HCT116 (cell line): Measurements from ENCODE around the gene ADGRA3. TPM values are rescaled to one million over a fixed set of nuclear protein-coding genes. Genes with fewer than 3 reads are reported as not detected.

ENCODE experiments used
- ATAC-seq: fragments of 200-7000 bp; cut with Tn5 transposase; 2 replicates; pipeline ENCODE4 v1.9.1; 2020; ENCODE audit warnings: mild to moderate bottlenecking, moderate library complexity
- BruUV-seq: library from RNA; stranded (reverse); fragments of 400-500 nt; replicated peaks from 2 replicates; lab custom pipeline; 2021; lab: Mats Ljungman, UMichigan
- CTCF ChIA-PET: fragments of 300-600 bp; sonication (Branson Sonifier 250); formaldehyde crosslinking; loops from one replicate; lab custom pipeline; 2021; ENCODE audit warnings: antibody characterized with exemption; lab: Charles Lee
- POLR2A ChIA-PET: fragments of 300-600, 350-600 bp; sonication (Branson Sonifier 250); formaldehyde crosslinking; loops from one replicate; lab custom pipeline; 2021; ENCODE audit warnings: antibody characterized with exemption; lab: Charles Lee
- RAD21 ChIA-PET, 2 experiments: fragments of 300-600 bp; sonication (Branson Sonifier 250); formaldehyde crosslinking; loops; one replicate each; lab custom pipeline; 2023; ENCODE audit warnings: low total read pairs in 2 of 2; ENCODE audit not compliant: uncharacterized antibody in 2 of 2, unreplicated experiment in 2 of 2, low non-redundant PET in 1 of 2; lab: Charles Lee
- DNase-seq: peaks from one replicate; pipeline ENCODE4 v3.0.0-alpha.2; 2010; ENCODE audit warnings: low read depth, low spot score
- H2AFZ ChIP-seq: fragments of 200-600 bp; shearing (Covaris generic), sonication (generic); 2 replicates; pipeline ENCODE4 v1.6.1; 2017; ENCODE audit warnings: low read depth, mixed run types, mixed read lengths, antibody characterized with exemption, low read length; ENCODE audit not compliant: poor library complexity, severe bottlenecking
- H3K27ac ChIP-seq: 2 replicates; pipeline ENCODE4 v1.5.1; 2012; ENCODE audit warnings: low read depth, low read length
- H3K27me3 ChIP-seq: fragments of 200-600 bp; sonication (generic); 2 replicates; pipeline ENCODE4 v1.6.1; 2016; ENCODE audit warnings: mixed run types, low read length, mixed read lengths; ENCODE audit not compliant: insufficient read depth
- H3K36me3 ChIP-seq, 2 experiments: fragments of 200-500 bp in 1 of 2; fragments of 200-600 bp in 1 of 2; sonication (Bioruptor generic) in 1 of 2; sonication (generic) in 1 of 2; 2 replicates each; pipeline versions ENCODE4 v1.5.1 to v1.6.1; 2014 to 2016; ENCODE audit warnings: low read length in 2 of 2, inconsistent platforms in 1 of 2, mixed read lengths in 1 of 2, mixed run types in 1 of 2; ENCODE audit not compliant: insufficient read depth in 2 of 2, control insufficient read depth in 1 of 2
- H3K4me1 ChIP-seq, 2 experiments: fragments of 200-600 bp in 1 of 2; sonication (generic) in 1 of 2; 2 replicates each; pipeline versions ENCODE4 v1.5.1 to v1.6.1; 2012 to 2017; ENCODE audit warnings: low read length in 2 of 2, inconsistent platforms in 1 of 2, mild to moderate bottlenecking in 1 of 2, mixed read lengths in 1 of 2, mixed run types in 1 of 2, moderate library complexity in 1 of 2; ENCODE audit not compliant: insufficient read depth in 2 of 2, control insufficient read depth in 1 of 2
- H3K4me2 ChIP-seq: fragments of 200-600 bp; sonication (generic); 2 replicates; pipeline ENCODE4 v1.6.1; 2017; ENCODE audit warnings: mixed run types, low read length, mixed read lengths
- H3K4me3 ChIP-seq, 2 experiments: fragments of 200-600 bp in 1 of 2; sonication (generic) in 1 of 2; replicated peaks in 1 of 2; 2 replicates each; pipeline ENCODE4 v1.5.1; 2011 to 2016; ENCODE audit warnings: low read length in 2 of 2, control low read depth in 1 of 2, low read depth in 1 of 2, mild to moderate bottlenecking in 1 of 2, mixed read lengths in 1 of 2, mixed run types in 1 of 2
- H3K79me2 ChIP-seq: fragments of 200-600 bp; sonication (generic); 2 replicates; pipeline ENCODE4 v1.6.1; 2017; ENCODE audit warnings: mild to moderate bottlenecking, mixed run types, low read length, moderate library complexity, mixed read lengths; ENCODE audit not compliant: insufficient read depth
- H3K9ac ChIP-seq: fragments of 200-600 bp; sonication (generic); 2 replicates; pipeline ENCODE4 v1.6.1; 2016; ENCODE audit warnings: low read length, mixed read lengths
- H3K9me2 ChIP-seq: fragments of 200-600 bp; sonication (generic), shearing (Covaris generic); 2 replicates; pipeline ENCODE4 v1.6.1; 2017; ENCODE audit warnings: mixed run types, mild to moderate bottlenecking, moderate library complexity; ENCODE audit not compliant: insufficient read depth
- H3K9me3 ChIP-seq, 2 experiments: fragments of 200-500 bp in 1 of 2; fragments of 200-600 bp in 1 of 2; sonication (Bioruptor generic) in 1 of 2; sonication (generic) in 1 of 2; 2 replicates each; pipeline ENCODE4 v1.6.1; 2014 to 2017; ENCODE audit warnings: low read length in 2 of 2, mixed read lengths in 2 of 2, inconsistent platforms in 1 of 2, low read depth in 1 of 2, mild to moderate bottlenecking in 1 of 2, mixed run types in 1 of 2, moderate library complexity in 1 of 2; ENCODE audit not compliant: control insufficient read depth in 1 of 2, insufficient read depth in 1 of 2
- H4K20me1 ChIP-seq: fragments of 200-600 bp; sonication (generic), shearing (Covaris generic); 2 replicates; pipeline ENCODE4 v1.6.1; 2017; ENCODE audit warnings: mixed run types, mild to moderate bottlenecking, moderate library complexity; ENCODE audit not compliant: insufficient read depth
- ATF3 ChIP-seq: IDR thresholded peaks from 2 replicates; pipeline ENCODE4 v1.6.1; 2012
- CBX3 ChIP-seq: IDR thresholded peaks from 2 replicates; pipeline ENCODE4 v1.6.1; 2012; ENCODE audit warnings: low read depth
- CEBPB ChIP-seq: IDR thresholded peaks from 2 replicates; pipeline ENCODE4 v1.6.1; 2012; ENCODE audit warnings: low read depth
- CTCF ChIP-seq, 3 experiments: fragments of 200-600 bp in 1 of 3; sonication (generic) in 1 of 3; IDR thresholded peaks in 2 of 3; conservative IDR thresholded peaks in 1 of 3; 2 replicates each; pipeline ENCODE4 v1.5.1; 2012 to 2017; ENCODE audit warnings: low read depth in 2 of 3, low read length in 2 of 3, antibody characterized with exemption in 1 of 3, borderline replicate concordance in 1 of 3, control low read depth in 1 of 3, mild to moderate bottlenecking in 1 of 3, mixed read lengths in 1 of 3, mixed run types in 1 of 3, moderate library complexity in 1 of 3; ENCODE audit not compliant: insufficient read depth in 1 of 3
- EGR1 ChIP-seq: IDR thresholded peaks from 2 replicates; pipeline ENCODE4 v1.6.1; 2012; ENCODE audit warnings: low read depth
- ELF1 ChIP-seq: IDR thresholded peaks from 2 replicates; pipeline ENCODE4 v1.6.1; 2012; ENCODE audit warnings: low read depth, borderline replicate concordance
- EZH2 ChIP-seq: fragments of 200-600 bp; sonication (generic); IDR thresholded peaks from 2 replicates; pipeline ENCODE4 v1.6.1; 2017; ENCODE audit warnings: antibody characterized with exemption, mixed run types
- EZH2phosphoT487 ChIP-seq: fragments of 200-600 bp; IDR thresholded peaks from 2 replicates; pipeline ENCODE4 v1.6.1; 2018; ENCODE audit warnings: antibody characterized with exemption, borderline replicate concordance
- FOSL1 ChIP-seq: IDR thresholded peaks from 2 replicates; pipeline ENCODE4 v1.6.1; 2012; ENCODE audit warnings: low read depth
- MAX ChIP-seq: IDR thresholded peaks from 2 replicates; pipeline ENCODE4 v1.6.1; 2012
- POLR2A ChIP-seq: IDR thresholded peaks from 2 replicates; pipeline ENCODE4 v1.7.0; 2011; ENCODE audit warnings: borderline replicate concordance; ENCODE audit not compliant: insufficient read depth, insufficient read length; ENCODE audit errors: extremely low read depth
- RAD21 ChIP-seq: IDR thresholded peaks from 2 replicates; pipeline ENCODE4 v1.6.1; 2012; ENCODE audit warnings: low read depth, mild to moderate bottlenecking
- REST ChIP-seq: IDR thresholded peaks from 2 replicates; pipeline ENCODE4 v1.6.1; 2012; ENCODE audit warnings: low read depth
- SP1 ChIP-seq: IDR thresholded peaks from 2 replicates; pipeline ENCODE4 v1.6.1; 2012; ENCODE audit warnings: low read depth
- SRF ChIP-seq: IDR thresholded peaks from 2 replicates; pipeline ENCODE4 v1.6.1; 2012; ENCODE audit warnings: low read depth
- TCF7L2 ChIP-seq: IDR thresholded peaks from 2 replicates; pipeline ENCODE4 v1.7.0; 2011; ENCODE audit warnings: borderline replicate concordance, inconsistent platforms; ENCODE audit not compliant: insufficient read depth, insufficient read length; ENCODE audit errors: extremely low read depth
- ZBTB33 ChIP-seq: IDR thresholded peaks from 2 replicates; pipeline ENCODE4 v1.6.1; 2011; ENCODE audit warnings: mild to moderate bottlenecking, low read length, moderate library complexity; ENCODE audit not compliant: insufficient replicate concordance; ENCODE audit errors: extremely low read depth
- ZFX ChIP-seq: fragments of 450-650 bp; IDR thresholded peaks from 2 replicates; pipeline ENCODE4 v1.6.1; 2017
- ZNF274 ChIP-seq: fragments of 200-500 bp; sonication (Bioruptor generic); IDR thresholded peaks from 2 replicates; pipeline ENCODE4 v1.6.1; 2014; ENCODE audit warnings: mild to moderate bottlenecking, low read depth, low read length, inconsistent platforms
- intact Hi-C: fragments of 100-400 bp; cut with micrococcal nuclease; formaldehyde crosslinking; loops from 2 replicates; pipeline ENCODE4 v1.10.0; 2022
- total RNA-seq: library from RNA; stranded (reverse); gene quantifications from one replicate; pipeline ENCODE4 v1.2.1, GENCODE V29; 2021; ENCODE audit not compliant: unreplicated experiment

The ADGRA3 gene
- total RNA-seq, 1 experiment from 2014 or later = 43.0 TPM

GRCh38 chr4:22369901-22370562, 145.8 kb downstream of the ADGRA3 start:
- Histone ChIP-seq H3K9ac (no peak overlapping the region), H3K27me3 (no peaks in the 10 kb centered on the region), H2AFZ (no peak overlapping the region), H3K79me2 (no peaks in the 10 kb centered on the region), H3K4me2 (no peak overlapping the region), H3K36me3 (no peaks in the 10 kb centered on the region), H3K9me2 (no peaks in the 10 kb centered on the region), H4K20me1 (no peaks in the 10 kb centered on the region), H3K4me1 (no peaks in the 10 kb centered on the region), H3K9me3 (no peaks in the 10 kb centered on the region), H3K27ac (no peak overlapping the region), H3K4me3 (no peak overlapping the region)
- TF ChIP-seq EZH2 = no peak
- no peak for TF ChIP-seq FOSL1
- no peak for TF ChIP-seq ELF1
- no peak for TF ChIP-seq TCF7L2
- TF ChIP-seq POLR2A = no peak
- no peak for TF ChIP-seq CTCF (IDR thresholded peaks at IDR 0.05 in 2 of 3, conservative IDR thresholded peaks at IDR 0.05 in 1 of 3; ENCODE audit: borderline replicate concordance in 1 of 3, insufficient read depth in 1 of 3, low read depth in 2 of 3, low read length in 2 of 3)
- no peak for TF ChIP-seq ZFX
- TF ChIP-seq MAX = no peak
- no peak for TF ChIP-seq SP1
- TF ChIP-seq ZBTB33 = no peak
- TF ChIP-seq CEBPB = no peak
- TF ChIP-seq ATF3 = no peak
- no peak for TF ChIP-seq SRF
- TF ChIP-seq ZNF274 = no peak
- no peak for TF ChIP-seq CBX3
- no peak for TF ChIP-seq EGR1
- no peak for TF ChIP-seq EZH2phosphoT487
- no peak for TF ChIP-seq RAD21
- no peak for TF ChIP-seq REST
- no TSS peak for BruUV-seq
- RAD21 ChIA-PET = no interaction called here
- no peak for DNase-seq
- no peak for ATAC-seq
- CTCF ChIA-PET = no interaction called here
- POLR2A ChIA-PET = no interaction called here
- intact Hi-C loops = no loop called here
